Neural progenitor cell (in vitro differentiated cells): ENCODE measurements around the gene DLG4.

ENCODE experiments used
- CTCF ChIP-seq: fragments of 200-600 bp; sonication (generic); IDR thresholded peaks from 2 replicates; pipeline ENCODE4 v1.5.1; 2017; ENCODE audit warnings: antibody characterized with exemption, mild to moderate bottlenecking
- EZH2 ChIP-seq: fragments of 200-600 bp; sonication (generic); IDR thresholded peaks from 2 replicates; pipeline ENCODE4 v1.6.1; 2017; ENCODE audit warnings: antibody characterized with exemption, mild to moderate bottlenecking, moderate library complexity
- EZH2phosphoT487 ChIP-seq: fragments of 200-600 bp; sonication (generic); IDR thresholded peaks from 2 replicates; pipeline ENCODE4 v1.6.1; 2017; ENCODE audit warnings: antibody characterized with exemption

GRCh38 chr17:7263801-7264078 lies 44.1 kb upstream of the DLG4 start:
- TF ChIP-seq CTCF, result no peak
- TF ChIP-seq EZH2, result no peak
- no peak for TF ChIP-seq EZH2phosphoT487
